Stimulated activated CD4-positive, alpha-beta T cell treated with anti-CD3 and anti-CD28 coated beads, Interleukin-15, amount 100 ng/mL, for 1 hour (primary cell): Measurements from ENCODE around the gene ZNF669.
"Not testable (repeated sequence)": the region's sequence is repeated elsewhere in the genome, so short reads cannot be mapped to it uniquely, and the experiment has no call there.

Experiments
- DNase-seq, 2 donors: peaks; one replicate each; pipeline ENCODE4 v3.0.0-alpha.2; 2020; ENCODE audit warnings: low read depth in 1 of 2, low spot score in 1 of 2

The ZNF669 gene

DNA sequence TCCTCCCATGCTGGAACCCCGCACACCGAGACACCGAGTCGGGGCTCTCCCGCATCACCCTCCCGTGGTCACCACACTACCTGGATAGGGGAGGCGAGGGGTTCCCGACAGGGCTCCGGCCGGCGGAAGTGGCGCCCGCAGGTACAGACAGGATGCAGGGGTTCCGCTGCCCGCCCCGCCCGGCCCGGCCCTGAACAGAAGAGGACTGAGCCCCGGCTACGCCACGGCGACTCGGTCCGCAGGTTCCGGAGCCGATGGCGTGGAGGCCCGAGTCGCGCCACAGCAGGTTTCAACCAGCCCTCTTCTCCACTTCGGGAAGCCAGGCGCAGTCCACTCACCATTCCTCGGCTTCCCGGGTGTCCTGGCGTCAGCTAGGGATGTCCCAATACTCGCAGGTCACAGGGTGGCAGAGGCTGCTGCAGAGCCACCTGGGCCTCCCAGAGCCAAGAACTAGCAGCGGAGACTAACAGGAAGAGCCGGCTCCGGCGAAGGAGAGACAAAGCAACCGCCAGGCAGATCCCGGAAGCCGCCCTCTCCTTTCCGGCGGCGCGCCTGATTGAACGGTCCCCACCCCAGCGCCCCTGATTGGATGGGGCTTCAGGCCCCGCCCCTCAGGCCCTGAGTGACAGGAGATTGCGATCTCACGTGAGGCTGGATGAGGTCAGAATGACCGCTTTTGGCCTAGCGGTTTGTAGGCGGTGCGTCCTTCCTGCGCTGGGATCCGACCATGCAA lies at the start of gene ZNF669:
TSS of gene ZNF669 (minus strand) at position 498 of the 733 bp plus-strand sequence. CDS start at position 341, 157 bp downstream.
- peak; percentile 76 to 89 for DNase-seq

DNA sequence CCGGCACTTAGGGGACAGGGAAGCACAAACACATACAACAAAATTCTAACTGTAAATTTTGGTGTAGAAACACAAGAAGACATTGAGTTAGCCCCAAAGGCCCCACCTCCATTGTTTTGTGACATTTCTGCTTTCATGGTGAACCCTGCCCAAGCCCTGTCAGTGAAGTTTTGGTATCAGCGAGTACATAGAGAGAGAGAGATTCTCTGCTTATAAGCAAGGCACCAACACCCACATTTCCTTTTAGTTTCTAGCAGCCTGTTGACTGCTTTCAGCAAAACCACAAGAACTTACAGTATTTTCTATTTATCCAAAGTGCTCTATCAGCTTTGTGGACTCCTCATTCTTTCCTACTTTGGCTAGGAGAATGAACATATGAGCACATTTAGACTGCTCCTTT lies 43.6 kb upstream of the ZNF669 start:
- DNase-seq: no peak

- DNase-seq: not testable (repeated sequence)
These were observed 43.0 kb upstream of the ZNF669 start for GRCh38 chr1:247147120-247147519.

DNA sequence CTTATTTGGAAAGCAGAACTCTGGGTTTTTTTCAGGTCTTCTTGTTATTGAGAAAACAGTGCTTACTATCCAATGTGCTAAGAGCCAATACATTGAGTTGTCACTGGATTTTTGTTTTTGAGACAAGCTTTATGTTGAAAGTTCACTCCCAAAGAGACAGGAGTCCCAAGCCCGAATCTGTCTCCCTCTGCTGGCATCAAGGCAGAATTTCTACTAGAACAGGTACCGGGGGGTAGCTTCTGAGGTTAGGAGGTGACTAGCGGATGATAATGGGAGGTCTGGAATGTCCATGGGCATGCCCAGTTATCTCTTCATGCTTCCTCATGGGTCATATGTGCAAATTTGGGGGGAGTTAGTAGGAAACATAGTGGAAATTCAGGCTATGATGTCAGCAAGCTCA lies 42.5 kb upstream of the ZNF669 start:
- DNase-seq: no peak

- DNase-seq: no peak
These were observed 41.1 kb upstream of the ZNF669 start for GRCh38 chr1:247145279-247145678.

GRCh38 chr1:247139557-247139956 lies 35.4 kb upstream of the ZNF669 start:
- DNase-seq: not testable (repeated sequence)

DNA sequence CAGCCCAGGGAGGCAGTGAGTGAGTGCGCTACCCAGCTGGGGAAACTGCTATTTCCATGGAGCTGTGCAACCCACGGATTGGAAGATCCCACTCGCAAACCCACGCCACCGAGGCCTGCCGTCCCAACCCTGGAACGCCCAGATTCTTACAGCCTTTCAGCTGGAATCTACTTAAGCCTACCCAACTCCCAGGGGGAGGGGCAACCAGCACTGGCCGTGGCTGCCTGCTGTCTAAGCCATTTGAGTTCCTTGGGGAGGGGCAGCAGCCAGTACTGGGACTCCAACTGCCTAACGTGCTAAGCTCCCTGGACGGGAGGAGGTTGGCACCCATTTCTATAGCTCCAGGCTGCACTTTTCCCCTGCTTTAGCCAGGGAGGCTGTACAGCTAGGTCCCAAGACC lies 27.1 kb upstream of the ZNF669 start:
- no peak for DNase-seq

DNA sequence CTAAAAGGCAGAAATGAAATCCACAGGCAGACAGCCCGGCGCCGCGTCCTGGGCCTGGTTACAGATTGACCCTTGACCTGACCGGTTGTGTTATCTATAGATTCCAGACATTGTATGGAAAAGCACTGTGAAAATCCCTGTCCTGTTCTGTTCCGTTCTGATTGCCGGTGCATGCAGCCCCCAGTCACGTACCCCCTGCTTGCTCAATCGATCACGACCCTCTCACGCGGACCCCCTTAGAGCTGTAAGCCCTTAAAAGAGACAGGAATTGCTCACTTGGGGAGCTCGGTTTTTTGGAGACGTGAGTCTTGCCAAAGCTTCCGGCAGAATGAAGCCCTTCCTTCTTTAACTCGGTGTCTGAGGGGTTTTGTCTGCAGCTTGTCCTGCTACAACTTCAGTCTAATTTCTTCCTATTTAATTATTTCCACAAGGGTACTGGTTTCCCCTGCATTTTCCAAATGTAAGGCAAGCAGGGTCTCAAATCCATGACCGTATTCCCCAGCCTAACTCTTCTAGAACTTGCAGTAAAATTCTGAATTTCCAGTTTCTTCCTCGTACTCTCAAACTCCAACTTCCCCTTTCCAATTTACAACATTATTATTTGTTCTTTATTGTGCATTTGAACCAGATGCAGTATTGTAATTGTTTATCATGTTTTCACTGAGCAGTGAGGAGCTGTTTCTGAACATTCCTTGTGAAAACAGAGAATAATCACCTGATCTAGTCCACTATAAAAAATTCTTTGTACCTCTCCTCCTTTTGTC lies 23.5 kb upstream of the ZNF669 start:
- DNase-seq: not testable (repeated sequence)

DNA sequence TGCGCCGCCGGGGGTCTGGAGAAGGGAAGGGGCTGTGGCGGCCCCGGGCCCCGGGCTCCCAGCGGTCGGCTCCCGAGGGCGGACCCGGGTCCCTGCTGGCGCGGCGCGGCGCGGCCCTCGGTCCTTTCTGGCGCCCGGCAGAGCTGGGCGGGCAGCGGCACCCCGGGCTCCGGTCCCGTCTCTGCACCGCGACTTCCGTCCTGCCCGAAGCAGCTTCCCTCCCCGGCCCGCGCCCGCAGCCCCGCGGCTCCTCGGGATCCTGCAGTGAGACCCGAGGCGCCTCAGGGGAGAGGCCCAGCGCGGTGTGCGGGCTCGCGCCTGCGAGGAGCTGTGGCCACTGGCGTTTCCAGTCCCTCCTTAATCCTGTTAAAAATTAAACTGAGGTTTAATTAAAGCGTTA lies 22.4 kb upstream of the ZNF669 start:
- DNase-seq: not testable (repeated sequence)

DNA sequence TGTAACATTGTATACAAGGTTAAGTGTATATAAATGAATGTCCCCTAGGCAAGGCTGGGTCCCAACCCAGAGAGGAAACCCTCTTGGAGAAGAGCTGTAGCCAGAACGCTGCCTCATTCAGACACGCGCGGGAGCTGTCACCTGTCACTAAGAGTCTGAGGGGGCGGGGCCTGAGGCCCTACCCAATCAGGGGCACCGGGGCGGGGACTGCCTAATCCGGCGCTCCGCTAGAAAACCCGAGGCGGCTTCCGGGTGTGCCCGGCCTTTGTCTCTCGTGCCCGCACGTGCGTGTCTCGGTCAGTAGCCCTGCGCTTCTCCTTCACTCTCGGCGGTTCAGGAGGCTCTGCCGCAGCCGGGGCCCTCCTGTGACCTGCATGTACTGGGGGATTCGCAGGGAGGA lies 22.0 kb upstream of the ZNF669 start:
- not testable (repeated sequence) for DNase-seq

- DNase-seq: no peak
These were observed 17.2 kb upstream of the ZNF669 start for GRCh38 chr1:247121382-247121781.

- not testable (repeated sequence) for DNase-seq
These were observed 16.2 kb upstream of the ZNF669 start for GRCh38 chr1:247120408-247120668.

DNA sequence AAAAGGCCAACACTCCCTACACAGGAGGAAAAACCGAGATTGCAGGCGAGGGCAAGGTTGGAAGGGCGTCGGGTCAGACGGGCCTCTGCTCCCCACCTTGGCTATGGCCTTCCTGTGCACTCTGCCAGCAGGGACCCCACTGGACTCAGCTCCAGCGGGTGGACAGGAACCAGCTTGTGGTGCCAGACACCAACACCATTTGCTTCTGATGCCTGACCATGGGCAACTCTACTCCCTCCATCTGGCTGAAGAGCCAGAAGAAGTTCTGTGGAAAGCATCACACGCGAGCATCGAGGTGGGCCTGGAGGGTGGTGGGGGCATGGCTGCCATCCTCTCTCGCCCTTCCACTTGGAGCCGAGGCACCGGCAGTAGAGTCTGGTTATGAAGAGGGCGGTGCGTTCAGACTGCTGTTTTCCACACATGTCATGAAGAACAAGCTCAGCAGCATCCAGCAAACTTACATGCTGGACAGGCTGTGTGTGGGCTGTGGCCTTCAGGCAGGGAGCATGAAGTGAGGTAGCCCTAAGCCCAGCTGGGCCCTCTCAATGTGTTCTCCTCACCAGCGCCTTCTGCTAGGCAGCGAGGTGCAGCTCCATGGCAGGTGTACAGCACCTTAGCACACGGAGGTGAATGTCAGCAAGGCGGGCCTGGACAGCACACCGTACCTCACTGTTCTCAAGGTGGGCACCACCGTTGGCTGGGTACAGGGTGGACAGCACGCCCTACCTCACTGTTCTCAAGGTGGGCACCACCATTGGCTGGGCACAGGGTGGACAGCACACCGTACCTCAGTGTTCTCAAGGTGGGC lies 15.6 kb upstream of the ZNF669 start:
- DNase-seq: no peak

- DNase-seq: no peak
These were observed 14.8 kb upstream of the ZNF669 start for GRCh38 chr1:247118946-247119446.

DNA sequence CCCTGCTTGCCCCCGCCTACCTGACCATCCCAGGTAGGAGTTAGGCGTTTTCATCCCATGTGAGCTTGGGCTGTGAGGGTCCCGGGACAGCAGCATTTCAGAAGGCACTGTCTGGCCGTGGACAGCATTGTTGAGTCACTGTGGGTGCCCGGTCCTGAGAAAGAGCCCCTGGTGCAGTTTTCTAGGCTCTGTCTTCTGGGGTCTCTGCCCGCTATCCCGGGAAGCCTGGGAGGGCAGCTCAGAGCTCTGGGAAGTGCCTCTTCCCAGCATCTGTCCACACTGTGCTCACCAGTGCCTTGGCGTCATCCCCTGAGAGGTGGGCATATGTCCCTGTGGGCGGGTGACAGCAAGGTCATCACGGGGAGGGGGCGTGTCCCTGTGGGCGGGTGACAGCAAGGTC lies 11.4 kb upstream of the ZNF669 start:
- no peak for DNase-seq

- DNase-seq: no peak
These were observed 11.0 kb upstream of the ZNF669 start for GRCh38 chr1:247115141-247115510.

- no peak for DNase-seq
These were observed 10.4 kb upstream of the ZNF669 start for GRCh38 chr1:247114351-247115140.

GRCh38 chr1:247113733-247114271 lies 9.6 kb upstream of the ZNF669 start:
- DNase-seq: no peak

DNA sequence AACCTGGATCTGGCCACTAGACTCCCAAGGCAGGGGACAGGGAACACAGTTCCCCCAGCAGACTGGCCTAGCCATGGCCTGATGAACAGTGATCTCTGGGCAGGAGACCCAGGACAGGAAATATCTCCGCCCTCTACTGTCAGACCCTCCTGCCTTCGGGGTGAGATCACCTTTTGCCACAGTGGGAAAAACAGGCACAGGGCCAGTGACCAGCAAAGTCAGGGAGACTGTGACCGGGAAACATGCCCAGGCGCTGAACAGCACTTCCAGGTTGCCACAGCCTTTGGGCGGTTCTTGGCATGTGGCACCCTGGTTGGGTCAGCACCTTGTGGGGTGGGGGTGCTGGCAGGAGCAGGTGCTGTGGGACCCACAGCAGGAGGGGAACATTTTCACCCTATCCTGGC lies 8.9 kb upstream of the ZNF669 start:
- DNase-seq: no peak

DNA sequence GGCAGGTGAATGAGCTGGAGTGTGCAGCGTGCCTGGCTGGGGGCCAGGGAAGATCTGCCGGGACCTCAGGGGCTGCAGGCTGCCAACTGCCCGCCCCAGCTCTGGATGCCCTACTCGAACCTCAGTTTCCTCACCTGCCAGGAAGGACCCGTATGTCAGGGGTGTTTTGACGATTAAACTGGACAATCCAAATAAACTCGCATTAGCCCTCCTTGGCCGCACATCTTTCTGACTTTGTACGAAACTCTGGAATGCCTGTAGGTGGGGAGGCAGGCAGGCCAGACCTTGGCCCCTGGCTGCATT lies 8.3 kb upstream of the ZNF669 start:
- no peak for DNase-seq
